Bone marrow (tissue), 2 donors: Measurements from ENCODE around the gene RAB3D.
A peak's percentile ranks its signal among the peaks of the same experiment; 100 is the strongest.
"Not testable (repeated sequence)": the region's sequence is repeated elsewhere in the genome, so short reads cannot be mapped to it uniquely, and the experiment has no call there.

Source experiments
- DNase-seq, 2 donors: peaks; one replicate each; lab custom pipeline; 2025; lab: John Stamatoyannopoulos, UW

RAB3D gene, protein sequence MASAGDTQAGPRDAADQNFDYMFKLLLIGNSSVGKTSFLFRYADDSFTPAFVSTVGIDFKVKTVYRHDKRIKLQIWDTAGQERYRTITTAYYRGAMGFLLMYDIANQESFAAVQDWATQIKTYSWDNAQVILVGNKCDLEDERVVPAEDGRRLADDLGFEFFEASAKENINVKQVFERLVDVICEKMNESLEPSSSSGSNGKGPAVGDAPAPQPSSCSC

GRCh38 chr19:11339254-11340098 is at the start of gene RAB3D:
RAB3D (minus strand) TSS chr19:11339657; CDS start chr19:11337399, 2,258 bp downstream.
- peak; percentile 64 to 76 for DNase-seq

DNA sequence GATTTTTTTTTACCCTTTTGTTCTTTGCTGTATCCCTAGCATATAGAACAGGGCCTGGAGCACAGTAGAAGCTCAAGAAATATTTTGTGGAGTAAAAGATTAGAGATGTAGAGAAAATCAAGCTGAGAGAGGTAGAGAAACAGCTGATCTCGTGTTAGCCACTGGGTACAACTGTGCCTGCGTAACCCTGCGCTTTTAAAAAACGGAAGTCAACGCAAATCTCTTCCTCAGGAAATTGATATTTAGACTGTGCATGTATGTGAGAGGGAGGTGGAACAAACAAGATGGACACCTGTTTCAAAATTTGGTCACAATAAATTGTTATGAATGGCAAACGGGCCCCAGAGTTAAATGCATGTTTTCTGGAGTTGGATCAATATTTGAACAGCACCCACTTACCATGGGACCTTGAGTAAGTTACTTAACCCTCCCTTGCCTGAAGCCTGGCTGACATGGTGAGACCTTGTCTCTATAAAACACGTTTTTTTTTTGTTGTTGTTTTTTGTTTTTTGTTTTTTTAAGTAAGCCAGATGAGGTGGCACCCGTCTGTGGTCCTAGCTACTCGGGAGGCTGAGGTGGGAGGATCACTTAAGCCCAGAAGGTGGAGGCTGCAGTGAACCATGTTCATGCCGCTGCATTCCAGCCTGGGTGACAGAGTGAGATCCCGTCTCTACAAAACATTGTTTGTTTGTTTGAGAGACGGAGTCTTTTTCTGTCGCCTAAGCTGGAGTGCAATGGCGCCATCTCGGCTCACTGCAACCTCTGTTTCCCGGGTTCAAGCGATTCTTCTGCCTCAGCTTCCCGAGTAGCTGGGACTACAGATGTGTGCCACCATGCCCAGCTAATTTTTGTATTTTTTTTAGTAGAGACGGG is 47.9 kb upstream of the RAB3D start:
- no peak for DNase-seq

- DNase-seq, result no peak
These were observed 45.3 kb upstream of the RAB3D start for GRCh38 chr19:11384778-11385129.

GRCh38 chr19:11383706-11384048 is 44.2 kb upstream of the RAB3D start:
- DNase-seq, result no peak

DNA sequence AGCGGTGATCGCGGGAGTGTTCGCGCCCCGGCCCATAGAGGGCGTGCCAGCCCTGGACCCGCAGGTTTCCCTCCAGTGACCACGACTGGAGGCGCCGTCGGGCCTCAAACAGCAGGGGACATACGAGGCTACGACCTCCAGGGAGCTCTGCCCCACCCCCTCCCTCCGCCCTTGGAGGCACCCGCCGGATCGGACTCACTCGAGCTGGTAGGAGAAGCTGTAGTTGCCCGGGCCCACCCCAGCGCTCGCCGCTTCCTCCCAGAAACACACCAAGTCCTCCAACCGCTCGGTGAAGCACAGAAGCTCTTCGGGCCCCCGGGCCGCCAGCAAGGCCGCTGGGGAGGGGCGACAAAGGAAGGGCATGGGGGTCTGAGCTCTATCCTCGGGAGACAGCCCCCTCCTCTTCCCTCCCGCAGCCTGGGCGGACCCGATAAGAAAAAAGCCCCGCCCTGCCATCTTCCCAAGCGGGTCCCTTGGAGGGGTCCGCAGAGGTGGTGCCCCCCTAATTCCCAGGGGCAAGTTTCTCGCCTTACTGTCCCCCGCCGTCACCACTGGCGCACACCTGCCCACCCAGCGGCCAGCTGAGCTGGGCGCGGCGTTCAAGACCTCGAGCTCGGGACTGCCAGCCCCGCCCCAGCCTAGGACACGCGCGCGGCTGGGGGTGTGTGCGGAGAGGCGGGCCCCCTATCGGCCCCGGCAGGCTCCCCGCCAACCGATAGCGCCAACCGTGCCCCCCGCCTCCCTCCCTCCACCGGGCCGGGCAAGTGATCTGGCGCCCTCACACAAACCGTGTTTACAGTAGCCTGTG is 43.6 kb upstream of the RAB3D start:
- DNase-seq, result peak; percentile 16 to 26

GRCh38 chr19:11380653-11381537 is 41.4 kb upstream of the RAB3D start:
- peak; percentile 93 to 96 for DNase-seq

- no peak for DNase-seq
These were observed 40.4 kb upstream of the RAB3D start for GRCh38 chr19:11379857-11380350.

GRCh38 chr19:11379269-11379845 is 39.9 kb upstream of the RAB3D start:
- DNase-seq, result not testable (repeated sequence)

- DNase-seq, result no peak
These were observed 39.1 kb upstream of the RAB3D start for GRCh38 chr19:11378319-11379189.

GRCh38 chr19:11377756-11378155 is 38.3 kb upstream of the RAB3D start:
- DNase-seq, result no peak

DNA sequence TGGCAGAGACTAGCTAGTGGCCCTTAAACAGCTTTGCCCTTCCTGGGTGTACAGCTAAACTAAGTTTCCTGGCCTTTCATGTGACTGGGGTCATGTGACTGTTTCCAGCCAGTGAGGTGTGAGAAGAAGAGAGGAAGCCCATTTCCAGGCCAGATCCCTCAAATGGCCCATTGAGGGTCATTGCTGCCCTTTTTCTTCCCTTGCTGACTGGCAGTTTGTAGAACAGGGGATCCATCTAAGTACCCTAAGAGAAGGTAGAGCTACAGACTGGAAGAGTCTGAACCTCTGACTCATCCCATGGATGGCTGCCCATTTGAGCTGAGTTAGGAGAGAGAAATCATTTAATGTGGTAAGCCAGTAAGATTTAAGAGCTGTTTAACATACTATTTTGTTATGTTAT is 37.8 kb upstream of the RAB3D start:
- DNase-seq, result no peak

DNA sequence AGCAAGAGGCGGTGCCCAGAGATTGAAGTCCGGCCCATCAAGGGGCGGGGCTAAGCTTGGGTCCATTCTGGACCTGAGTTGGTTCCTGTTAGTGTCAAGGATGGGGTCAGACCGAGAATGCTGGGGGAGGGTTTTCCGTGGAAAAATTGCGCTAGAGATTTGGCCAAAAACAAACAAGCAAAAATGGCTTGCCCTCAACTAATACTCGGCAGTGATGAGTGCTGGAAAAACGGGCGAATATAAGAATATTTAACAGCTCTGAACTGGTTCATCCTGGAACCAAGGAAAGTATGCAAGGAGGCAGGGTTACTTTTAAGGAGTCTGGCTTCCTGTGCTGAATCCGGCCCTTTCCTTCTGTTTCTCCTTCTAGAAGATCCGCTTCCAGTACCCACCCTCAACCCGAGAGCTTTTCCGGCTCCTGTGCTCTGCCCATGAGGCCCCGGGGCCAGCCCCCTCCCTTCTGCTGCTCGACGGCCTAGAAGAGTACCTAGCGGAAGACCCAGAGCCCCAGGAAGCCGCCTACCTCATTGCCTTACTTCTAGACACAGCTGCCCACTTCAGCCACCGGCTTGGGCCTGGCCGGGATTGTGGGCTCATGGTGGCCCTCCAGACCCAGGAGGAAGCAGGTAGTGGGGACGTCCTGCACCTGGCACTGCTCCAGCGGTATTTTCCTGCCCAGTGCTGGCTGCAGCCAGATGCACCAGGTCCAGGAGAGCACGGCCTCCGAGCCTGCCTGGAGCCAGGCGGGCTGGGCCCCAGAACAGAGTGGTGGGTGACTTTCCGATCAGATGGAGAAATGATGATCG is 35.9 kb upstream of the RAB3D start:
- peak in 1 of 2 donors; percentile 63 for DNase-seq

DNA sequence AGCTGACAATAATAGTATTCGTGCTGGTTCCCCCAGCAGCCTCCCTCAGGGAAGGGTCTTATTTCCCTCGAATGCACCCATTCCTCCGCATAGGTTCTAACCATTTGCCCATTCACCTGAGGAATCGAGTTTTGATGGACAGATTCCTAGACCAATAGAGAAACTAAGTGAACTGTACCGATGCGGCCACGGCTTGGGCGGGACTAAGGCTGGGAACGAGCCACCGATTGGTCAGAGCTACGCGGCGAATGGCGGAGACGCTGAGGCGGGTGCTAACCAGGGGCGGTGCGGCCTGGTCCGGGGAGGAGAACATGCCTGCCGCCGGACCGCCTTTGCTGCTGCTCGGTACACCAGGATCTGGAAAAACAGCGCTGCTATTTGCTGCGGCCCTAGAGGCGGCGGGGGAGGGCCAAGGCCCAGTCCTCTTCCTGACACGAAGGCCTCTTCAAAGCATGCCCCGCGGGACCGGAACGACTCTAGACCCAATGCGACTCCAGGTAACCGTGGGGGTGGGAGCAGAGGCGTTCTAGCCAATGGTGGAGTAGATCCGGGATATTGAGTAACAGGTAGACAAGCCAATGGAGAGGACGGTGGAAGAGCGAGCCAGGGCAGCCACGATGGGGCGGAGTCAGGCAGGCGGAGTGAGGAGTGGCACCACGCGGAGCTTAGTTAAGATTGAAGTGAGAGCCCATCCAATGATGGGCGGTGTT is 35.1 kb upstream of the RAB3D start, which contains the start of gene SWSAP1:
SWSAP1 (plus strand) TSS at position 234 of the 710 bp plus-strand sequence; CDS start at position 249, 15 bp downstream.
- peak; percentile 96 to 100 for DNase-seq

- DNase-seq, result peak in 1 of 2 donors; percentile 35
These were observed 34.5 kb upstream of the RAB3D start for GRCh38 chr19:11373885-11374432.

GRCh38 chr19:11373166-11373884 is 33.9 kb upstream of the RAB3D start:
- no peak for DNase-seq

GRCh38 chr19:11370744-11371143 is 31.3 kb upstream of the RAB3D start:
- no peak for DNase-seq
